Measurements from ENCODE around the gene RPL10A.
A peak's percentile ranks its signal among the peaks of the same experiment; 100 is the strongest.

RPL10A gene

DNA sequence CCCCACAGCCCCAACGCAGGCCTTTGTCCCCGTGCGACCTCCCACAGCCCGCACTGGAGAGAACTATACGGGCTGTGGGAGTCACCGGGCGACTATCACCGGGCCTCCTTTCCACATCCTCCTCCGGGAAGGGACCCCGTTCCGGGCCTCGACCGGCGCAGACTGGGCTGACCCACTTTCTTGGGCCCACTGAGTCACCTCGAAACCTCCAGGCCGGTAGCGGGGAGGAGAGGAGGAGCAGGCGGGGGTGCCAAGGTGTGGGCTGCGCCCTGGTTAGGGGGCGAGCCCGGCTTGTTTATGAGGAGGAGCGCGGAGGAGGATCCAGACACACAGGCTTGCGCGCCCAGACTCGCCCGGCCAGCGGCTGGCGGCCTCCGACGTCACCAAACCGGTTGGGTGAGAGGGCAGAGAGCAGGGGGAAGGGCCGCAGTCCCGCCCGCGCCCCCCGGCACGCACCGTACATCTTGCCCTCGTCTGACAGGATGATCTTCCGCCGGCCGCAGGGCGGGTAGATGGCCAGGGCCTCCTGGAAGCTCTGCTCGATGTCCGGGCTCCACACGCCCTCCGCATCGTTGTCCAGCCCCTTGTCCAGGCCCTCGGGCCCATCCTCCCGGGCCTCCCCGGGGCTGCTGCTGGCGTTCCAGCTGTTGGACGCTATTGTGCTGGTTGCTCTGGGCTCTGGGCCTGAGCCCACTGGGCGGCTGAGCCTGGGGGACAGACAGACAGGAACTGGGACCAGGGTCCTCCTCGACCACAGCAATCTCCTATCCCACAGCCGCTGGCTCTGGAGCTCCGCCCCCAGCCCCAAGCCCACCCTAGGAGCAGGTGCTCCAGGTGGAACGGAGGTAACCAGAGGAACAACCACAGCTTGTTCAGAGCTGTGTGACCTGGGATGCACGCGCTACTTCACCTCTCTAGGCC, 18.1 kb downstream of the RPL10A start:
- in situ Hi-C loops (cut with HindIII; ENCODE audit: low pct_ligation_motif_present, low pct_unique_long_range_greater_than_20kb, low sequenced_read_pairs), result no loop called here

DNA sequence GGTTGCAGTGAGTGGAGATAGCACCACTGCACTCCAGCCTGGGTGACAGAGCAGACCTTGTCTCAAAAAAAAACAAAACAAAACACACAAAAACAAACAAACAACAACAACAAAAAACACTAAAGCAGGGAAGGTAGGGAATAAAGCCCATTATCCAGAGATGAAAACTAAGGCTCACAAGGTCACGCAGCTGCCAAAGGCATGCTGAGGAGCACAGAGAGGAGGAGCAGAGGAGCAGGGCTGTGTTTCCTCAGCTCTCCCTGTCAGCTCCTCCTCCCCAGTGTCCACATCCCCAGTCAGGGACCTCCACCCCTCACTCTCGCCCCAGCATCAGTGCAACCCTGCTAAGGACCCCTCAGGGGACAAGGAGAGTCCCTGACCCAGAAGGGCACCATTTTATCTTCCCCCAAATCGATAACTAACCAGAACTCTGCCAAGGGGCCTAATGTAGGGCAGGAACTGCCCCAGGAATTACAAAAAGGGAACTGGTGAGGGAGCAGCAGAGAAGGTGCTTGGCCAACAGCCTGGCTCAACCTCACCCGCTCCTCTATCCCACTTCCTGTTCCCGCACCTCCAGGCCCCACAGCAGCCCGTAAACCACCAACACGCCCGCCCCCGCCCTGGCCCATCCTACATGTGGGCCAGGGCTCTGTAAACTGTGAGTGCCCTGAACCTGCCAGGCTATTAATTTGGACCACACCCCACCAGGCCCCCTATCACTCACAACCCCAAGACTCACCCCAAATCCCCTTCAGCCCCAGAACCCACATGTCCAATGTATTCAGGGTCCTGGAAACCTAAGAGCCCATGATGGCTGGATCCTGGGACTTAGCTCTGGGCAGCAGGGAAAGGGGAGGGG, 19.7 kb downstream of the RPL10A start:
- in situ Hi-C loops (cut with HindIII; ENCODE audit: low pct_ligation_motif_present, low pct_unique_long_range_greater_than_20kb, low sequenced_read_pairs), result no loop called here

More for the DNA sequence above, 18.1 kb downstream of the RPL10A start:
- DNase-seq, result no peak

DNA sequence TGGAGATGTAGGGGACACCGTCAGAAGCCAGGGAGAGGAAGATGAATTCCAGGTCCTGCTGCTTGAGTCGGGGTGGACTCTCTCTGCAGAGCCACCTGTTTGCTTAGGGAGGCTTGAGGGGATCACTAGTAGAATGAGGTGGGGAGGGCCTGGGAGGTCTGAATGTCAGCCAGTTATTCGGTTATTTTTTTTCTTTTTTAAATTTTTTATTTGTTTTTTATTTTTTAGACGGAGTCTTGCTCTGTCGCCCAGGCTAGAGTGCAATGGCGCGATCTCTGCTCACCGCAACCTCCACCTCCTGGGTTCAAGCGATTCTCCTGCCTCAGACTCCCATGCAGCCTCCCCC, 20.3 kb downstream of the RPL10A start:
- in situ Hi-C loops (cut with HindIII; ENCODE audit: low pct_ligation_motif_present, low pct_unique_long_range_greater_than_20kb, low sequenced_read_pairs), result no loop called here
- DNase-seq, result no peak

More for the DNA sequence above, 19.7 kb downstream of the RPL10A start:
- no peak for DNase-seq

DNA sequence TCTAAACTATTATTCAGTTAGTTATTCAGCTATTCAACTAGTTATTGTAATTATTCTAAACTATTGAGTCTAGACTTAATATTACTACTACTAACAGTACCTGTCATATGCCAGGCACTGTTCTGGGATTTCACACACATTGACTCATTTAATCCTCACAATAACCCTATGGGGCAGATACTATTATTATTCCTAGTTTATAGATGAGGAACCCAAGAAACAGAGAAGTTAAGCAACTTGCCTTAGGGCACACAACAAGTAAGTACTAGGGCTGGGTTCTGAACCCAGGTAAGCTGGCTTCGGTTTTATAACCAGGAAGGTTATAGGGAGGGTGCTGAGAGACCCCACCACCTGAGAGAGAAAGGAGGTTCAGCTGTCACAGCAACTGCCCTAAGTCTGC, 20.9 kb downstream of the RPL10A start:
- in situ Hi-C loops (cut with HindIII; ENCODE audit: low pct_ligation_motif_present, low pct_unique_long_range_greater_than_20kb, low sequenced_read_pairs), result no loop called here
- DNase-seq, result no peak

GRCh38 chr6:35489995-35490791, 22.0 kb downstream of the RPL10A start:
- in situ Hi-C loops (cut with HindIII; ENCODE audit: low pct_ligation_motif_present, low pct_unique_long_range_greater_than_20kb, low sequenced_read_pairs), result no loop called here

GRCh38 chr6:35490821-35491557, 22.8 kb downstream of the RPL10A start:
- DNase-seq, result no peak
- in situ Hi-C loops (cut with HindIII; ENCODE audit: low pct_ligation_motif_present, low pct_unique_long_range_greater_than_20kb, low sequenced_read_pairs), result no loop called here

More at GRCh38 chr6:35489995-35490791, 22.0 kb downstream of the RPL10A start:
- DNase-seq, result no peak

DNA sequence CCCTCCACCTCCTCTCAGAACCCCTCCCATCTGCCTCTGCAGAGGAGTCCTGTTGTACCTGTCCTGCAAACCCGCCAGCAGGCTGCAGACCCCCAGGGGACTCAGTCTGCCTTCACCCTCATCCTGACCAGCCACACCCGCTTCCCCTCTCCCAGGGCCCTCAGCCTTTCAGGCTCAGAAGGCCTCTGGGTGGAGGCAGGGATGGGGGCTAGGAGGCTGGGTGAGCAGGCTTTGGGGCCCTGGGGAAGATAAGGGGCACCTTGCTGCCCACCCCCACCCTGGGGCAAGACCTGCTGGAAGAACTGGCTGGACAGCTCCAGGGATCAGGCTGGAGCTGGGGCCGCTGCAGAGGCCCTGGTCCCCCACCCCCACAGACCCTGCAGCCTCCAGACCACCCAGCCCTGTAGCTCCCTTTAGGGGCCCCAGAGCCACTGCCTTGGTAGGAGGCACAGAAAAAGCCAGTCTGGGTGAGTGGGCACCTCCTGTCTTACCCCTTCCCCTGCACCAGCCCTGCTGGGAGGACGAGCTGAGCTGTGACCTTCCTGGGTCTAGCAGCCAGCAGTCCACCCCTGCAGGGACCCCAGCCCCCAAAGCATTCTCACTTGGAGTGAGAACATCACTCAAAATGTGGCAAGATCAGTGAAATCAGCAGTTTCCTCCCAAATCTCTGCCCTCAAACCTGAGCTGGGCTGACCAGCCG, 23.5 kb downstream of the RPL10A start:
- in situ Hi-C loops (cut with HindIII; ENCODE audit: low pct_ligation_motif_present, low pct_unique_long_range_greater_than_20kb, low sequenced_read_pairs), result no loop called here
- no peak for DNase-seq

DNA sequence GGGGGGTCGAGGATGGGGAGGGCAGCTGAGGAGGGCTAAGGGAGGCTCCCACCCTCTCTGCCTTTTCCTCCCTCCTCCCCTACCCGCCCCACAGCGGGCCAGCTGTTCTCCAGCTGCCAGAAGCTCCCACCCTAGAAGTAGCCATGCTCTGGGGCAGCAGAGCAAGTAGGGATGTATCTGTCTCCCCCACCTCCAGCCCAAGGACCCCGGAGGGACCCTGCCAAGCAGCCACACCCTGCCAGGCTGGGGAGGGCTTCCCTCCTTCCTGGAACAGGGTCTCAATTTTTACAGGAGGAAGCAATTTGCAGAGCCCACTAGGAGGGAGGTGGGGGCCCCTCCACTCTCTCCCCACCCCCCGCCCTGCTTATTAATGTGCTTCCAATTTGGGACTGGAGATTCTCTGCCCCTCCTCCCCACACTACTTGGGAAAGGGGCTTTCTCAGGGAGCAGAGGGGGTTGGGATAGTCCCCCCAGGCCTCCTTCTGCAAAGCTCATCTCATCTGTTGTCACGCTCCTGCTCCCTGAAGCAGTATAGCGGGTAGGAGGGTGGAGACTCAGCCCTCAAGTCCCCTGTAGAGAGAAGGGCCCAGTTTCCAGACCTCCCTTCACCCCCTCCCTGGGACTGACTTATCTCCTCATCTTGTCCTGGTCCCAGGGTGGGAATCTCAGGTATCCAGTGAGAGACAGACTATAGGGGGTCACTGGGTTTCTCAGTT, 24.2 kb downstream of the RPL10A start:
- DNase-seq, result no peak
- in situ Hi-C loops (cut with HindIII; ENCODE audit: low pct_ligation_motif_present, low pct_unique_long_range_greater_than_20kb, low sequenced_read_pairs), result no loop called here

- DNase-seq, result no peak
- in situ Hi-C loops (cut with HindIII; ENCODE audit: low pct_ligation_motif_present, low pct_unique_long_range_greater_than_20kb, low sequenced_read_pairs), result no loop called here
Measured at GRCh38 chr6:35492974-35493284, 24.7 kb downstream of the RPL10A start.

DNA sequence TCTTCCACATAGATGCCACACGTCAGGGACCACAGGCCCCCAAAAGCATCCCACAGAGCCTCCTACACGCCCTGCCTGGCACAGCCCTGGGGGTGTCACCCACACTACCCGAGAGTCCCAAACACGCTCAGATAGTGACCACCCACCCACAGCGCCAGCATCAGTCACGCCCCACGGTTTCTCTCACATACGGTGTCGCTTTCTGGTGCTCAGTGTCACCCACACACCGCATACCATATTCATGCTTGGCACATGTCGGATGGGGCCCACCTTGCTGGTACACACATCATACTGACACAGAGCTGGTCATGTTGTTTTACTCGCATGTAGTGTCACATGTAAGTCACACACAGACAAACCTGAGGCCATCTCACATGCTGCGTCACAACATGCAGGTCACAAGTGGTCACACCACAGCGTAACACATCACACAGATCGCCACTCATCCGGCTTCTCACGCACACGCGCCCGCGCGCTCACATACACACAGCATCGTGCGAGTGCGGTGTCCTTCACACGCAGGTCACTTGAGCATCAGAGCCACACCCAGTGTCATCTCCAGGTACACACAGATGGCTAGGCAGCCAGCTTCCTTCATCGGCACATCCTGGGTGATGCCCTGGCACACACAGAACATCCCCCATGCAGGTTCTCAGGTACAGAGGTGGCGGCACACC, 25.2 kb downstream of the RPL10A start:
- in situ Hi-C loops (cut with HindIII; ENCODE audit: low pct_ligation_motif_present, low pct_unique_long_range_greater_than_20kb, low sequenced_read_pairs), result no loop called here
- DNase-seq, result no peak

DNA sequence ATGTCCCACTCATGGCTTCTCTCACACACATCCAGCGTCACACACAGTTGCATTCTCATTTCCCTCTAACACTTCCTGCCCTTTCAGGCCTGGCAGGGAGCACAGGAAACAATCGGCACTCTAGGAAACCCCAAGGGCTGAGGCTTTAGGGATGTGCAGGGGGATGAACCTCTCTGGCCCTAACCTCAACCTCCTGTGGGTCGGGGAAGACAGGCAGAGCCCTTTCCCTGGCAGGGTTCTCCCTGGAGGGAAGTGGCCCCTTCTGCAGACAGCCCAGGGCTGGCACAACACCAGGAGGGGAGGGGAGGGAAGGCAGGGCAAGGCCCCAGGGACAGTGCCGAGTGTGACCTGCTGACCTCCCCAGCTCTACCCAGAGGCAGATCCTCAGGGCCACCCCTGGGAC, 26.0 kb downstream of the RPL10A start:
- DNase-seq, result no peak
- in situ Hi-C loops (cut with HindIII; ENCODE audit: low pct_ligation_motif_present, low pct_unique_long_range_greater_than_20kb, low sequenced_read_pairs), result no loop called here

DNA sequence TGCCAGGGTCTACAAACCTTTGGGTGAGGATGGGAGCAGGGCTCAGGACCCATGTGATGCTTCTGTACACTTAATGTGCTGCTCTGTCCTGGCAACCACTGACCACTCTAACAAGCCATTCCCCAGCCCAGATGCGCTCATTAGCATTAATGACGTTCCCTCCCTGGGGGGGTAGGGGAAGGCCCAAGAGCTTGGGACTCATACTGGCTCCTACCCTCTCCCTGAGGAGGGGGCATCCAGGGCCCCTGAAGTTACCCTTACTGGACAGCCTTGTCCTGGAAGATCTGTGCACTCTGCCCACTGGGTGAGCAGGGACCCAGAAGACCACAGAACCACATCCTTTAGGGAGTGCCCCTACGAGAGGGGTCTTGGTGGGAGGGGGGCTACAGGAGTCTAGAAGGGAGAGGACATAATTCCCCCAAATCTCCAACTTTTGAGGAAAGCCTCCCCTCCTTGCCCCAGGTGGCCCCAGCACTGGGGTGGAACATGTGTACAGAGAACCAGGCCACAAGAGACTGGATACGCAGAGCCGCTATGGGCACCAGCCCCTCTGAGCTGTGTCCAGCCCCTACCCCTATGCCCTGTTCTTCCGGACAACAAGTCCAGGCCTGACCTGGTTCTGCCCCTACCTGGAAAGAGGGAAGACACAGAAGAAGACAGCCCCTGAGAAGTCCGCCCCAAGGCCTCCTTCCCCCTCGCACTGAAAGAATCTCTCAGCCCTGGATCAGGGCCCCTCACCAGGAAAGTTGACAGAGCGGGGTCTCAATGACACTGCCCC, 27.2 kb downstream of the RPL10A start:
- DNase-seq, result no peak
- in situ Hi-C loops (cut with HindIII; ENCODE audit: low pct_ligation_motif_present, low pct_unique_long_range_greater_than_20kb, low sequenced_read_pairs), result no loop called here

- in situ Hi-C loops (cut with HindIII; ENCODE audit: low pct_ligation_motif_present, low pct_unique_long_range_greater_than_20kb, low sequenced_read_pairs), result no loop called here
- DNase-seq, result peak; percentile 35
Measured at GRCh38 chr6:35496036-35496840, 28.0 kb downstream of the RPL10A start.

GRCh38 chr6:35496841-35497570, 28.8 kb downstream of the RPL10A start, which contains the start of gene TEAD3:
TEAD3 (minus strand) TSS chr6:35497079.
- DNase-seq, result peak; percentile 54
- in situ Hi-C loops (cut with HindIII; ENCODE audit: low pct_ligation_motif_present, low pct_unique_long_range_greater_than_20kb, low sequenced_read_pairs), result no loop called here
